SK-N-SH treated with all-trans-retinoic acid at 6 μM for 48 hours (cell line): ENCODE measurements around the gene MXRA7.
"Not testable (repeated sequence)": the region's sequence is repeated elsewhere in the genome, so short reads cannot be mapped to it uniquely, and the experiment has no call there.

Experiments
- ATAC-seq: fragments of 200-7000 bp; cut with Tn5 transposase; 3 replicates; pipeline ENCODE4 v1.9.1; 2020; ENCODE audit warnings: mild to moderate bottlenecking, moderate library complexity
- BACH2 ChIP-seq: fragments of 250-450 bp; sonication (Bioruptor Pico); IDR thresholded peaks from 2 replicates; pipeline ENCODE4 v1.9.0; 2021; ENCODE audit warnings: mild to moderate bottlenecking, borderline replicate concordance
- CREB5 ChIP-seq: fragments of 250-450 bp; sonication (Bioruptor Pico); IDR thresholded peaks from 2 replicates; pipeline ENCODE4 v1.5.1; 2020; ENCODE audit warnings: low read depth, mild to moderate bottlenecking, moderate library complexity
- ESRRG ChIP-seq: fragments of 250-450 bp; sonication (Bioruptor Pico); IDR thresholded peaks from 2 replicates; pipeline ENCODE4 v1.6.1; 2021; ENCODE audit warnings: mild to moderate bottlenecking
- GLIS3 ChIP-seq: fragments of 250-450 bp; sonication (Bioruptor Pico); IDR thresholded peaks from 2 replicates; pipeline ENCODE4 v1.5.0; 2020; ENCODE audit warnings: mild to moderate bottlenecking, moderate library complexity
- ISL1 ChIP-seq: fragments of 250-450 bp; sonication (Bioruptor Pico); IDR thresholded peaks from 2 replicates; pipeline ENCODE4 v2.1.2; 2022; ENCODE audit warnings: mild to moderate bottlenecking, moderate library complexity
- OSR1 ChIP-seq: fragments of 250-450 bp; sonication (Bioruptor Pico); IDR thresholded peaks from 2 replicates; pipeline ENCODE4 v1.8.0; 2022; ENCODE audit warnings: moderate library complexity, mild to moderate bottlenecking, inconsistent platforms
- PATZ1 ChIP-seq: fragments of 250-450 bp; sonication (Bioruptor Pico); IDR thresholded peaks from 2 replicates; pipeline ENCODE4 v1.8.0; 2020; ENCODE audit warnings: mild to moderate bottlenecking, moderate library complexity, borderline replicate concordance
- TCF4 ChIP-seq: fragments of 250-450 bp; sonication (Bioruptor Pico); IDR thresholded peaks from 2 replicates; pipeline ENCODE4 v1.8.0; 2021; ENCODE audit warnings: mild to moderate bottlenecking, moderate library complexity, borderline replicate concordance
- TOX ChIP-seq: fragments of 250-450 bp; sonication (Bioruptor Pico); IDR thresholded peaks from 2 replicates; pipeline ENCODE4 v1.8.0; 2021; ENCODE audit warnings: mild to moderate bottlenecking, moderate library complexity, borderline replicate concordance
- TSHZ2 ChIP-seq: fragments of 250-450 bp; sonication (Bioruptor Pico); IDR thresholded peaks from 2 replicates; pipeline ENCODE4 v1.5.0; 2020; ENCODE audit warnings: mild to moderate bottlenecking, moderate library complexity
- ZC3H10 ChIP-seq: fragments of 250-450 bp; sonication (Bioruptor Pico); IDR thresholded peaks from 2 replicates; pipeline ENCODE4 v1.5.1; 2021; ENCODE audit warnings: mild to moderate bottlenecking, moderate library complexity
- ZFP3 ChIP-seq: fragments of 250-450 bp; sonication (Bioruptor Pico); IDR thresholded peaks from 2 replicates; pipeline ENCODE4 v1.5.0; 2020; ENCODE audit warnings: mild to moderate bottlenecking, moderate library complexity
- ZNF70 ChIP-seq: fragments of 450-650 bp; formaldehyde crosslinking; IDR thresholded peaks from 2 replicates; pipeline ENCODE4 v1.5.0; 2020; ENCODE audit warnings: mild to moderate bottlenecking, moderate library complexity
- ZNF8 ChIP-seq: fragments of 450-650 bp; formaldehyde crosslinking; IDR thresholded peaks from 2 replicates; pipeline ENCODE4 v1.5.0; 2020; ENCODE audit warnings: mild to moderate bottlenecking, moderate library complexity
- TF ChIP-seq, protein P1 (sequence below): fragments of 250-450 bp; sonication (Bioruptor Pico); IDR thresholded peaks from 2 replicates; pipeline ENCODE4 v1.8.0; 2021; ENCODE audit warnings: low read depth, mild to moderate bottlenecking, moderate library complexity, borderline replicate concordance

Gene MXRA7

DNA sequence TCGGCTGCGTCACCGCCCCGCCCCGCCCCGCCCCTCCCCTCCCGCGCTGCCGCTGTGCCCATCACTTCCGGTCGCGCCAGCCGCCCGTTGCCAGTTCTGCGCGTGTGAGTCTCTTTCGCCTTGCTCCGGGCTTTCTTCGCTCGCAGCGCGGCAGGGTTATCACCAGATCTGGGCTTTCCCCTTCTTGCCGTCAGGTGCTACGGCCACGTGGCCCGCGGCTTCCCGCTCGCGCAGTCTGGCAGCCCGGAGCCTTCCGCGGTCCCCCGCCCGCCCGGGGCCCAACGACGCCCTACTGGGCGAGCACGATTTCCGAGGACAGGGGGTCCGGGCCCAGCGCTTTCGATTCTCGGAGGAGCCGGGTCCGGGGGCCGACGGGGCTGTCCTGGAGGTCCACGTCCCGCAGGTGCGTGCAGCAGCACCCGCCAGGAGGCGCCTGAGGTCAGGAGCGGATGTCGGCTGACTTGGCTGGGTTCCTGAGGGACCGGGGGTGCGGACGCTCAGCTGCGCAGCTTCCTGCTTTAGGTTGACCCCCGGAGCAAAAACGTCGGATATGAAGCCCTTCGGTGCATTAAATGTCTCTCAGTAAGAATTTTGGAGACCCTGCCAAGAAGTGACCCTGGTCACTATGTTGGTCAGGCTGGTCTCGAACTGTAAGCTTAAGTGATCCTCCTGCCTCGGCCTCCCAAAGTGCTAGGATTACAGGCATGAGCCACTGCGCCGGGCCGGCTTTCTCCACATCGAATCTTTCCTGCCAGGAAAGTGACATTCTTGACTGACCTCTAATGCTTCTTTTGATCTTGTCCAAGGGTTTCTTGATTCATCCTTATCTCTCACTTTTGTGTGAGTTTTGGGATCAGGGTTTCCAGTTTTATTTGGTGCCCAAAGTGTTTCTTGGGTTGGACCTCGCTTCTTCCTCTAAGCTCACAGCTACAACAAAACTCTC, 16.3 kb upstream of the MXRA7 start, which contains the start of gene METTL23:
METTL23 (plus strand) TSS at position 64 of the 943 bp plus-strand sequence. CDS start 2,872 bp downstream, outside the sequence.
- no peak for TF ChIP-seq OSR1 (CRISPR knock-in tag)
- peak; percentile 37; the same call in 1 of the 2 replicates for TF ChIP-seq ZNF70
- TF ChIP-seq ZNF8, result 0 out of 2 replicates have a peak, but pooled peaks have one; percentile 18
- TF ChIP-seq, protein P1, sequence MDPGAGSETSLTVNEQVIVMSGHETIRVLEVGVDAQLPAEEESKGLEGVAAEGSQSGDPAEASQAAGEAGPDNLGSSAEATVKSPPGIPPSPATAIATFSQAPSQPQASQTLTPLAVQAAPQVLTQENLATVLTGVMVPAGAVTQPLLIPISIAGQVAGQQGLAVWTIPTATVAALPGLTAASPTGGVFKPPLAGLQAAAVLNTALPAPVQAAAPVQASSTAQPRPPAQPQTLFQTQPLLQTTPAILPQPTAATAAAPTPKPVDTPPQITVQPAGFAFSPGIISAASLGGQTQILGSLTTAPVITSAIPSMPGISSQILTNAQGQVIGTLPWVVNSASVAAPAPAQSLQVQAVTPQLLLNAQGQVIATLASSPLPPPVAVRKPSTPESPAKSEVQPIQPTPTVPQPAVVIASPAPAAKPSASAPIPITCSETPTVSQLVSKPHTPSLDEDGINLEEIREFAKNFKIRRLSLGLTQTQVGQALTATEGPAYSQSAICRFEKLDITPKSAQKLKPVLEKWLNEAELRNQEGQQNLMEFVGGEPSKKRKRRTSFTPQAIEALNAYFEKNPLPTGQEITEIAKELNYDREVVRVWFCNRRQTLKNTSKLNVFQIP, result peak; percentile 67; the same call in 1 of the 2 replicates
- no peak for TF ChIP-seq ZC3H10
- ATAC-seq, result peak; percentile 62

DNA sequence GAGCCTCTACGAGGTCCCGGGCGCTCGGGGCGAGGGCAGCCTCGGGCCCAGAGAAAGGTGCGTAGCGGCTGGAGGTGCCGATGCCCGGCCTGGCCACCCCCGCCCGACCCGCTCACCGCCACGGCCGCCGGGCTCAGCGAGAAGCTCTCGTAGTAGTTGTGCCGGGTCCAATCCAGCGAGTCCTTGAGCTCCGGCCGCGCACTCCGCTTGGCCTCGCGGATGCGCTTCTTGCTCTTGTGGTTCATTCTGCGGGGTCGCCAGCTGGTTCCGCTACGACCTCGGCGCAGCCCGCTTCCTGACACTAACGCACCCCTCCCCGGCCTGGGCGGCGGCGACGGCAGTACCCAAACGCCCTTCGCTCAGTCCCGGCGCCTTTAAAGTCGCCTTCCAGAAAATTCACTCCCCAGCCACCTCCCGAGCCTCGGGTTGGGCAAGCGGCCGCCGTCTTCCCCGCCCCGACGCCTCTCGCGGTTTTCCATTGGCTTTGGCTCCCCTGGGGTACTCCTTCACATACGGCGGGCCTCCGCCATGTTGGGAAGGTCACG, 15.5 kb upstream of the MXRA7 start, which contains the start of gene JMJD6:
JMJD6 (minus strand) TSS at position 376 of the 545 bp plus-strand sequence; CDS start at position 245, 131 bp downstream.
- peak; percentile 92 for ATAC-seq
- TF ChIP-seq TOX (CRISPR knock-in tag) (no peak), ESRRG (CRISPR knock-in tag) (no peak), GLIS3 (no peak), TSHZ2 (CRISPR knock-in tag) (peak; percentile 17; the same call in 1 of the 2 replicates)

GRCh38 chr17:76725580-76726230, 14.9 kb upstream of the MXRA7 start:
- peak; percentile 29 for ATAC-seq
- TF ChIP-seq TCF4 (CRISPR knock-in tag), result no peak
- no peak for TF ChIP-seq ISL1 (CRISPR knock-in tag)
- no peak for TF ChIP-seq OSR1 (CRISPR knock-in tag)
- no peak for TF ChIP-seq ZFP3 (CRISPR knock-in tag)
- no peak for TF ChIP-seq TOX (CRISPR knock-in tag)
- no peak for TF ChIP-seq ZNF8
- no peak for TF ChIP-seq CREB5
- no peak for TF ChIP-seq TSHZ2 (CRISPR knock-in tag)
- TF ChIP-seq, all 23 proteins: peak for 0

DNA sequence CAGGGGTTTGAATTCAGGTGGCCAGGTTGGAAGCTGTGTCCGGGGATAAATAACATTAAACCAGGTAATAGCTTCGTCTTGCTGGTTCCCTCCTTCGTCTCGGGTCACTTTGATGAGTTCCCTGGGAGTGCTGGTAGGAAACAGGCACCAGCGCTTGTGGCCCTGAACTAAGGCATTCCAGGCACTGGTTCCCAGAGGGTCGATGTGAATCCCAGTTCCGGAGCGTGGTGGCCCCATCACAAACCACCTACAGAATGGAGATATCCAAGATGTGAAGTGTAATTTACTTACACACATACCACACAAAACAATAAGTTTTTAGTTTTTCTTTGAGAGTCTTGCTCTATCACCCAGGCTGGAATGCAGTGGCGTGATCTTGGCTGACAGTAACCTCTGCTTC, 13.0 kb upstream of the MXRA7 start:
- no peak for ATAC-seq
- TF ChIP-seq CREB5, result no peak
- TF ChIP-seq BACH2 (CRISPR knock-in tag), result no peak
- no peak for TF ChIP-seq PATZ1 (CRISPR knock-in tag)
- TF ChIP-seq TOX (CRISPR knock-in tag), result no peak

DNA sequence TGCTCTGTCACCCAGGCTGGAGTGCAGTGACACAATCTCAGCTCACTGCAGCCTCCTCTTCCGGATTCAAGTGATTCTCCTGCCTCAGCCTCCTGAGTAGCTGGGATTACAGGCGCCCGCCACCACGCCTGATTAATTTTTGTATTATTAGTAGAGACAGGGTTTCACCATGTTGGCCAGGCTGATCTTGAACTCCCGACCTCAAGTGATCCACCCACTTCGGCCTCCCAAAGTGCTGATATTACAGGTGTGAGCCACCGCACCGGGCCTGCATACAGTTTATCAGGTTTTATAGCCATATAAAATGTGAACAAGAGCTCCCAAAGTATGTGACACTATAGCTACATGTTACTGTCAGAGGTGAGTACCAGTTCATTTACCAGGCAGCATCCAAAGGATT, 12.2 kb upstream of the MXRA7 start:
- ATAC-seq, result not testable (repeated sequence)
